Liver (tissue), 9 donors: ENCODE results near the gene IQSEC2. TPM values are rescaled to one million over a fixed set of nuclear protein-coding genes. Genes with fewer than 3 reads are reported as not detected.
A peak's percentile ranks its signal among the peaks of the same experiment; 100 is the strongest.

Source experiments
- DNase-seq: peaks from one replicate; pipeline ENCODE4 v3.0.0-alpha.2; 2017; ENCODE audit warnings: low spot score
- H3K27ac ChIP-seq, 2 donors: one replicate each; pipeline ENCODE4 v1.7.0; 2013; ENCODE audit warnings: inconsistent platforms in 2 of 2, low read length in 2 of 2, control low read depth in 1 of 2, low read depth in 1 of 2, mild to moderate bottlenecking in 1 of 2
- H3K27me3 ChIP-seq, 4 donors: one replicate each; pipeline versions ENCODE4 v1.6.1 to v1.7.0; 2013; ENCODE audit warnings: low read length in 3 of 4, inconsistent platforms in 1 of 4, mild to moderate bottlenecking in 1 of 4, moderate library complexity in 1 of 4; ENCODE audit not compliant: control insufficient read depth in 4 of 4, insufficient read depth in 4 of 4
- H3K36me3 ChIP-seq, 4 donors: one replicate each; pipeline versions ENCODE4 v1.6.1 to v1.7.0; 2013; ENCODE audit warnings: low read length in 3 of 4, mild to moderate bottlenecking in 3 of 4, low read depth in 1 of 4, moderate library complexity in 1 of 4; ENCODE audit not compliant: control insufficient read depth in 4 of 4, insufficient read depth in 3 of 4
- H3K4me1 ChIP-seq, 4 donors: one replicate each; pipeline versions ENCODE4 v1.6.1 to v1.7.0; 2013; ENCODE audit warnings: low read length in 3 of 4, mild to moderate bottlenecking in 3 of 4, moderate library complexity in 1 of 4; ENCODE audit not compliant: control insufficient read depth in 4 of 4, insufficient read depth in 4 of 4
- H3K4me3 ChIP-seq, 3 donors: one replicate each; pipeline versions ENCODE4 v1.6.1 to v1.7.0; 2013; ENCODE audit warnings: low read length in 3 of 3, control low read depth in 1 of 3, low read depth in 1 of 3, mild to moderate bottlenecking in 1 of 3
- H3K9ac ChIP-seq, 2 donors: one replicate each; pipeline ENCODE4 v1.7.0; 2013; ENCODE audit warnings: low read length in 2 of 2, mild to moderate bottlenecking in 2 of 2, moderate library complexity in 2 of 2, control low read depth in 1 of 2, low read depth in 1 of 2
- H3K9me3 ChIP-seq, 4 donors: one replicate each; pipeline versions ENCODE4 v1.6.1 to v1.7.0; 2013; ENCODE audit warnings: low read length in 3 of 4; ENCODE audit not compliant: control insufficient read depth in 4 of 4
- ATF3 ChIP-seq: IDR thresholded peaks from 2 replicates; pipeline ENCODE4 v1.6.1; 2016; ENCODE audit warnings: antibody characterized with exemption
- CTCF ChIP-seq: fragments of 150-350 bp; IDR thresholded peaks from 2 replicates; pipeline ENCODE4 v1.5.1; 2017; ENCODE audit warnings: improper control_type of control experiment, low read depth, low read length; ENCODE audit not compliant: missing input control
- EGR1 ChIP-seq, 2 donors: IDR thresholded peaks; 2 replicates each; pipeline ENCODE4 v1.6.1; 2016 to 2018; ENCODE audit warnings: antibody characterized with exemption in 2 of 2, low read depth in 2 of 2
- FOXA1 ChIP-seq: IDR thresholded peaks from 2 replicates; pipeline ENCODE4 v1.6.1; 2016; ENCODE audit warnings: antibody characterized with exemption
- HNF4G ChIP-seq: IDR thresholded peaks from 2 replicates; pipeline ENCODE4 v1.6.1; 2016; ENCODE audit warnings: antibody characterized with exemption
- NR2F2 ChIP-seq: IDR thresholded peaks from 2 replicates; pipeline ENCODE4 v1.6.1; 2016; ENCODE audit warnings: antibody characterized with exemption
- RAD21 ChIP-seq, 2 donors: IDR thresholded peaks; 2 replicates each; pipeline ENCODE4 v1.6.1; 2016; ENCODE audit warnings: antibody characterized with exemption in 2 of 2, mild to moderate bottlenecking in 2 of 2
- REST ChIP-seq: IDR thresholded peaks from 2 replicates; pipeline ENCODE4 v1.6.1; 2016; ENCODE audit warnings: antibody characterized with exemption, mild to moderate bottlenecking
- RXRA ChIP-seq, 2 donors: IDR thresholded peaks; 2 replicates each; pipeline ENCODE4 v1.6.1; 2017 to 2018; ENCODE audit warnings: antibody characterized with exemption in 2 of 2, mild to moderate bottlenecking in 1 of 2
- SP1 ChIP-seq: IDR thresholded peaks from 2 replicates; pipeline ENCODE4 v1.6.1; 2018; ENCODE audit warnings: antibody characterized with exemption, mild to moderate bottlenecking
- TAF1 ChIP-seq: conservative IDR thresholded peaks from 2 replicates; pipeline ENCODE4 v1.6.1; 2016; ENCODE audit warnings: antibody characterized with exemption, mild to moderate bottlenecking
- YY1 ChIP-seq: IDR thresholded peaks from 2 replicates; pipeline ENCODE4 v1.6.1; 2016; ENCODE audit warnings: antibody characterized with exemption, mild to moderate bottlenecking
- ZBTB33 ChIP-seq: IDR thresholded peaks from 2 replicates; pipeline ENCODE4 v1.6.1; 2016; ENCODE audit warnings: antibody characterized with exemption
- WGBS: extraction: QIAGEN DNeasy Blood & Tissue Kit; methylation state at CpG from one replicate; pipeline ENCODE4 v1.1.7; 2013; 5-methylcytosine and 5-hydroxymethylcytosine counted together
- polyA plus RNA-seq, 2 donors: library from polyadenylated mRNA; stranded (reverse) in 1 of 2; unstranded in 1 of 2; fragments of 200-250 nt in 1 of 2; fragments of >200 nt in 1 of 2; fragmentation: Nextera tagmentation in 1 of 2; extraction: Ambion mirVana in 1 of 2; gene quantifications; one replicate each; pipeline versions ENCODE4 v1.2.1 to v1.2.3, GENCODE V29; 2013 to 2015
- total RNA-seq, 2 donors: library from RNA; depleted of rRNA; stranded (reverse); fragments of >200 nt; gene quantifications; one replicate each; pipeline ENCODE4 v1.2.3, GENCODE V29; 2014
- donor health status: healthy.
- donor health status: healthy.
- donor health status: healthy.
- donor health status: healthy.
- donor health status: healthy.

IQSEC2 gene
- total and polyA plus RNA-seq, 4 donors = 0.40 to 2.1 (median 1.4) TPM

GRCh38 chrX:53321230-53321942 is 40.0 kb upstream of the IQSEC2 start:
- no peak for TF ChIP-seq REST
- TF ChIP-seq CTCF = no peak
- TF ChIP-seq HNF4G = no peak
- TF ChIP-seq FOXA1 = no peak
- Histone ChIP-seq H3K27me3 (peaks cover 0 to 5% (median 1%) of the 10 kb centered on the region in 4 donors), H3K9me3 (no peaks in the 10 kb centered on the region), H3K36me3 (no peaks in the 10 kb centered on the region), H3K9ac (no peak overlapping the region), H3K4me1 (peaks cover 3 to 18% (median 11%) of the 10 kb centered on the region in 4 donors), H3K27ac (no peak overlapping the region), H3K4me3 (peak overlapping the region; percentile 41 to 68 (median 51))
- no peak for DNase-seq
- 2% methylated on average over 52 of the region's 56 CpGs for WGBS

GRCh38 chrX:53320543-53321229 is 39.3 kb upstream of the IQSEC2 start:
- Histone ChIP-seq H3K27ac (no peak overlapping the region), H3K9ac (no peak overlapping the region), H3K27me3 (peaks cover 0 to 5% (median 0%) of the 10 kb centered on the region in 4 donors), H3K36me3 (no peaks in the 10 kb centered on the region), H3K4me1 (peaks cover 3 to 18% (median 11%) of the 10 kb centered on the region in 4 donors), H3K9me3 (no peaks in the 10 kb centered on the region), H3K4me3 (peak overlapping the region; percentile 41 to 68 (median 51))
- no peak for DNase-seq
- TF ChIP-seq EGR1 (IDR thresholded peaks at IDR 0.05; ENCODE audit: low read depth in 2 of 2) (no peak), REST (no peak), FOXA1 (no peak), ZBTB33 (no peak), TAF1 (no peak), RXRA (IDR thresholded peaks at IDR 0.05) (no peak), NR2F2 (no peak), CTCF (no peak), RAD21 (IDR thresholded peaks at IDR 0.05) (no peak), SP1 (no peak), ATF3 (no peak), YY1 (no peak)
- under 1% methylated on average over 74 of the region's 75 CpGs for WGBS
